ENCODE measurements around the gene UNG. TPM values are rescaled to one million over a fixed set of nuclear protein-coding genes. Genes with fewer than 3 reads are reported as not detected.

Gene UNG
- total RNA-seq, 2 donors from 2014 or later = 4.9 to 13.5 TPM

DNA sequence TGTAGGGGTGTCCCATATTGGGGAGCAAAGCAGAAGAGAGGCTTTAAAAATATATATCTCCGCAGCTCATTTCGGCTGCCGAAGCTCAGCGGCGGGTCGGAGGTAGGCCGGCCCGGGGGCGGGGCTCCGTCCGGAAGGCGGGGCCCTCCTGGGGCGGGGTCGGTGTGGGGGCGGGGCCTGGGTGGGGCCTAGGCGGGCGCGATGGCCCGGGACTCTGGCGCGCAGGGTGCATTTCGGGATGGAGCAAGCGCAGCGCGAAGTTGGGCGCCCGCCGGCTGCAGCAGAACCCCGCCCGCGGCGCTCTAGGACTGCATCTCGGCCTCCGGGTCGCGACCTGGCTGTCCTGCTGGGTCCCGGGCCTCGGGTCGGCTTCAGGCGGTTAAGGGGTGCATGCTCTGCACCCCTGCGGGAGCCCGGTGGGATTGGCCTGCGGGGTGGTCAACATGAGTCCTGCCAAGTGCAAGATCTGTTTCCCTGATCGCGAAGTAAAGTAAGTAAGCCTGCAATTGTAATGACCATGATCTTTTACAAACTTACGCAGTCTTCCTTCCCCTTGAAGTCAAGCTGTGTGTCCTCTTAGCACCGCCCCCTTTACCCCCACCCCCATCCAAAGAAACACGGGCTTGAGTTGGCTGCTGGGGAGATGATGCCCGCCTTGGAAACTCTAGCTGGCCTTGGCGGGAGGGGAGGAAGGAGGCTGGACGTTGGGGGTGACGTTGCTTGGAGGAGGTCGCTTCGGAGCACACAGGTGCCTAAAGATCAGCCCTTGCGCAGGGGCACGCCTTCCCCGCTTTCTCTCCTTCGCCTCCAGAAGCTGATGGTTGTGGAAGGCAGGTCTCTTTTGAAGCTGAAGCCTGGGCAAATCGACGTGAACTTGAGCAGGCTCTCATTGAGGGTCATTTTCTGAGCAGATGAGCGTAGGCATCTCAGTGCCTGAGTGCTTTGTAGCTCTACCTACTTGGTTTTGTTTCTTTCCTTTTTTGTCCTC is 57.3 kb downstream of the UNG start:
- peak overlapping the region; percentile 8 to 27 for H3K4me3 ChIP-seq
- peaks cover 33% of the 10 kb centered on the region for H3K4me1 ChIP-seq
- peak overlapping the region; percentile 52 to 88 (median 70) for H3K27ac ChIP-seq
- WGBS, 2 donors = 2 to 17% methylated on average over 12 to 60 of the region's 61 CpGs
- H3K9me3 ChIP-seq = no peaks in the 10 kb centered on the region
- peak; percentile 97 for ATAC-seq
- intact Hi-C loops (cut with DNase I) = no loop called here
- no peaks in the 10 kb centered on the region for H3K36me3 ChIP-seq (replicated peaks in 1 of 2; ENCODE audit: insufficient read depth in 1 of 2, low read depth in 2 of 2)
- no peaks in the 10 kb centered on the region for H3K27me3 ChIP-seq
- DNase-seq = peak; percentile 84 to 87 (median 85)
- peak; percentile 28 to 58 (median 54) for TF ChIP-seq POLR2A (IDR thresholded peaks at IDR 0.05)
- TF ChIP-seq, protein P1, sequence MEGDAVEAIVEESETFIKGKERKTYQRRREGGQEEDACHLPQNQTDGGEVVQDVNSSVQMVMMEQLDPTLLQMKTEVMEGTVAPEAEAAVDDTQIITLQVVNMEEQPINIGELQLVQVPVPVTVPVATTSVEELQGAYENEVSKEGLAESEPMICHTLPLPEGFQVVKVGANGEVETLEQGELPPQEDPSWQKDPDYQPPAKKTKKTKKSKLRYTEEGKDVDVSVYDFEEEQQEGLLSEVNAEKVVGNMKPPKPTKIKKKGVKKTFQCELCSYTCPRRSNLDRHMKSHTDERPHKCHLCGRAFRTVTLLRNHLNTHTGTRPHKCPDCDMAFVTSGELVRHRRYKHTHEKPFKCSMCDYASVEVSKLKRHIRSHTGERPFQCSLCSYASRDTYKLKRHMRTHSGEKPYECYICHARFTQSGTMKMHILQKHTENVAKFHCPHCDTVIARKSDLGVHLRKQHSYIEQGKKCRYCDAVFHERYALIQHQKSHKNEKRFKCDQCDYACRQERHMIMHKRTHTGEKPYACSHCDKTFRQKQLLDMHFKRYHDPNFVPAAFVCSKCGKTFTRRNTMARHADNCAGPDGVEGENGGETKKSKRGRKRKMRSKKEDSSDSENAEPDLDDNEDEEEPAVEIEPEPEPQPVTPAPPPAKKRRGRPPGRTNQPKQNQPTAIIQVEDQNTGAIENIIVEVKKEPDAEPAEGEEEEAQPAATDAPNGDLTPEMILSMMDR (IDR thresholded peaks at IDR 0.05) = peak in 1 of 7 experiments; percentile 3

DNA sequence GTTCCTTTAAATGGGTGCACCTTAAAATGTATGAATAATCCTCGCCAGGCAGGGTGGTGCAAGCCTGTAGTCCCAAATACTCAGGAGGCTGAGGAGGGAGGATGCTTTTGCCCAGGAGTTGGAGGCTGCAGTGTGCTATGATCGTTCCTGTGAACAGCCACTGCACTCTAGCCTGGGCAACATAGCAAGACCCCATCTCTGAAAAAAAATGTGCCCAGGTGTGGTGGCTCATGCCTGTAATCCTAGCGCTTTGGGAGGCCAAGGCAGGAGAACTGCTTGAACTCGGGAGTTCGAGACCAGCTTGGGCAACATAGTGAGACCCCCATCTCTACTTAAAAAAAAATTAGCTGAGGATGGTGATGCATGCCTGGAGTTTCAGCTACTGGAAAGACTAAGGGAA is 58.6 kb downstream of the UNG start:
- H3K9me3 ChIP-seq = no peaks in the 10 kb centered on the region
- DNase-seq (peak in 1 of 4 donors; percentile 2), ATAC-seq (no peak)
- H3K4me1 ChIP-seq = peaks cover 37% of the 10 kb centered on the region
- WGBS, 2 donors = 85 to 95% methylated on average over 4 to 5 of the region's 5 CpGs
- no peaks in the 10 kb centered on the region for H3K27me3 ChIP-seq
- no peaks in the 10 kb centered on the region for H3K36me3 ChIP-seq (replicated peaks in 1 of 2; ENCODE audit: insufficient read depth in 1 of 2, low read depth in 2 of 2)
- H3K27ac ChIP-seq = no peak overlapping the region
- H3K4me3 ChIP-seq = no peak overlapping the region
- TF ChIP-seq, protein P1 (IDR thresholded peaks at IDR 0.05) = no peak
- TF ChIP-seq POLR2A (IDR thresholded peaks at IDR 0.05) = no peak
- intact Hi-C loops (cut with DNase I) = no loop called here

DNA sequence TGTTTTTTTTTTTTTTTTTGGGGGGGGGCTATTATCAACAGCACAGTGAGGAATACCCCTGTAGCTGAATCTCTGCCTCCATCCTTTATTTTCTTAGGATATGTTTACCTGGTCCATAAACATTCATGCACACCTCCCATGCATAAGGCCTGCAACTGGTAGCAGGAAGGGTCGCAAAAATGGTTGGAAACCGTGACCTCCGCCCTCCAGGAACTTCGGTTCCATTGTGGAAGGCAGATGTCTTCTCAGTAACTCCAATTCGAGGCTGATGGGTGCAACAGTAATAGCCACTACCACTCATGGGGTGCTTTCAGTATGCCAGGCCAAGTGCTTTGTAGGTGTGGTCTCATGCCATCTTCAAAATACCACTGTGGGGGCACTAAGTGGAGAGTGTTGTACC is 59.2 kb downstream of the UNG start:
- H3K4me1 ChIP-seq = peaks cover 39% of the 10 kb centered on the region
- H3K27me3 ChIP-seq = no peaks in the 10 kb centered on the region
- H3K27ac ChIP-seq = no peak overlapping the region
- H3K4me3 ChIP-seq = no peak overlapping the region
- TF ChIP-seq POLR2A (IDR thresholded peaks at IDR 0.05) = no peak
- H3K9me3 ChIP-seq = no peaks in the 10 kb centered on the region
- DNase-seq = peak in 1 of 4 donors; percentile 5
- no peak for ATAC-seq
- WGBS, 2 donors = 84 to 87% methylated on average over 5 of the region's 5 CpGs
- no peaks in the 10 kb centered on the region for H3K36me3 ChIP-seq (replicated peaks in 1 of 2; ENCODE audit: insufficient read depth in 1 of 2, low read depth in 2 of 2)
- intact Hi-C loops (cut with DNase I) = no loop called here

DNA sequence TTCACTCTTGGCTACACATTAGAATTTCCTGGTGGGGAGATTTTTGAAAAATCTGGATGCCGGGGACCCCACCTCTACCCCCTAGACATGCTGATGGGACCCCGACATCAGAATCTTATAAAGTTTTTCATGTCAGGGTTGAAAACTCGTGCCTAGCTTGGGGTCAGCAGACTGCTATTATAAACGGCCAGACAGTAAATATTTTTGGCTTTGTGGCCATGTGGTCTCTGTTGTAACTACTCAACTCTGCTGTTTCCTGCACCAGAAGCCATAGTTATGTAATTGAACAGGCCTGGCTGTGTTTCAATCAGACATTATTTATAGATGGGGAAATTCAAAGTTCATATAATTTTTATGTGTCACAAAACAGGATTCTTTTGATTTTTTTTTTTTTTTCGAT is 60.6 kb downstream of the UNG start:
- H3K27me3 ChIP-seq = no peaks in the 10 kb centered on the region
- H3K9me3 ChIP-seq = no peaks in the 10 kb centered on the region
- DNase-seq (peak in 1 of 4 donors; percentile 25), ATAC-seq (no peak)
- WGBS, 2 donors = 31 to 48% methylated on average over 5 of the region's 5 CpGs
- TF ChIP-seq, protein P1 (IDR thresholded peaks at IDR 0.05) = no peak
- TF ChIP-seq POLR2A (IDR thresholded peaks at IDR 0.05) = no peak
- H3K27ac ChIP-seq = peak overlapping the region in 2 of 4 donors; percentile 18 to 39
- peaks cover 39% of the 10 kb centered on the region for H3K4me1 ChIP-seq
- H3K4me3 ChIP-seq = no peak overlapping the region
- H3K36me3 ChIP-seq (replicated peaks in 1 of 2; ENCODE audit: insufficient read depth in 1 of 2, low read depth in 2 of 2) = no peaks in the 10 kb centered on the region
- intact Hi-C loops (cut with DNase I) = no loop called here

DNA sequence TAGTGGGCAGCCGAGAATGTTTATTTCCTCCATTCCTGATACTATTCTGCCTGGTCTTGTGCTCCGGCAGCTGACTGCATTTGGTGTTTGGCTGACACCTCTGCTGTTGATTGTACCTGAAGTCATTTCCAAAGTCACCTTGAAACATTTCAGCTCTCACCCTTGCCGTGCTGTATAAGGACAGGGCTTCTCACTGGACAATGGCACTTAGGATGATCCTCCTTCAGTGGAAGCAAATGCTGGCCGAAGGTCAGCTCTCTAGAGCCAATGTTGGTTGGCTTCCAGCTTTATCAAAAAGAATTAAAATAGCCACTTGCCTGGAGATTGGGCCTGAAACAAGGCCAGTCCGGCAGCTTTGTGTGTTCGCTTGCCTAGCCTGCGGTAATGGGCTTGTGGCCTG is 63.0 kb downstream of the UNG start:
- peaks cover 25% of the 10 kb centered on the region for H3K4me1 ChIP-seq
- no peaks in the 10 kb centered on the region for H3K36me3 ChIP-seq (replicated peaks in 1 of 2; ENCODE audit: insufficient read depth in 1 of 2, low read depth in 2 of 2)
- H3K27me3 ChIP-seq = no peaks in the 10 kb centered on the region
- intact Hi-C loops (cut with DNase I) = no loop called here
- H3K9me3 ChIP-seq = no peaks in the 10 kb centered on the region
- peak overlapping the region; percentile 32 to 62 (median 55) for H3K27ac ChIP-seq
- TF ChIP-seq POLR2A (IDR thresholded peaks at IDR 0.05) = no peak
- TF ChIP-seq, protein P1 (IDR thresholded peaks at IDR 0.05) = no peak
- peak; percentile 45 for ATAC-seq
- H3K4me3 ChIP-seq = no peak overlapping the region
- 21 to 30% methylated on average over 7 of the region's 7 CpGs for WGBS, 2 donors
- peak in 3 of 4 donors; percentile 20 to 50 (median 20) for DNase-seq

Data from body of pancreas (tissue), 4 donors.